ENCODE results near the gene TTC22.

GRCh38 chr1:54758678-54759348 is 42.3 kb downstream of the TTC22 start:
- no peak for TF ChIP-seq REST (IDR thresholded peaks at IDR 0.05; ENCODE audit: insufficient read depth in 1 of 2, low read depth in 2 of 2, low read length in 2 of 2)
- no peak for TF ChIP-seq POLR2AphosphoS5 (IDR thresholded peaks at IDR 0.05; ENCODE audit: low read depth, low read length)
- no peak for TF ChIP-seq TAF1 (IDR thresholded peaks at IDR 0.05; ENCODE audit: borderline replicate concordance, insufficient read depth, low read length)
- no peak for TF ChIP-seq FOXP2 (optimal IDR thresholded peaks at IDR 0.05; ENCODE audit: borderline replicate concordance, extremely low read depth, extremely low read length, insufficient read depth)
